Measurements from ENCODE around the gene CAMTA1. TPM values are rescaled to one million over a fixed set of nuclear protein-coding genes. Genes with fewer than 3 reads are reported as not detected.

The CAMTA1 gene
- total RNA-seq, 2 donors from 2014 or later, result 36.5 to 57.5 TPM

- H3K27ac Mint-ChIP-seq, result no peak overlapping the region
- no peaks in the 10 kb centered on the region for H3K36me3 Mint-ChIP-seq
- H3K4me1 Mint-ChIP-seq (ENCODE audit: low read depth in 2 of 2), result no peaks in the 10 kb centered on the region
- H3K27me3 Mint-ChIP-seq, result peaks cover 0 to 7% of the 10 kb centered on the region in 2 donors
- no peaks in the 10 kb centered on the region for H3K9me3 Mint-ChIP-seq
- DNase-seq (ENCODE audit: low spot score) (no peak), ATAC-seq (no peak)
- no peak overlapping the region for H3K4me3 Mint-ChIP-seq
Observed at GRCh38 chr1:7460807-7461206, 675.6 kb downstream of the CAMTA1 start.

- Mint-ChIP-seq H3K27me3 (peaks cover 0 to 7% of the 10 kb centered on the region in 2 donors), H3K36me3 (no peaks in the 10 kb centered on the region), H3K27ac (no peak overlapping the region), H3K4me3 (no peak overlapping the region), H3K9me3 (no peaks in the 10 kb centered on the region), H3K4me1 (ENCODE audit: low read depth in 2 of 2) (no peaks in the 10 kb centered on the region)
- DNase-seq (ENCODE audit: low spot score) (no peak), ATAC-seq (no peak)
Observed at GRCh38 chr1:7462617-7463016, 677.4 kb downstream of the CAMTA1 start.

- Mint-ChIP-seq H3K36me3 (no peaks in the 10 kb centered on the region), H3K4me1 (ENCODE audit: low read depth in 2 of 2) (no peaks in the 10 kb centered on the region), H3K27me3 (peaks cover 0 to 7% of the 10 kb centered on the region in 2 donors), H3K27ac (no peak overlapping the region), H3K4me3 (no peak overlapping the region), H3K9me3 (no peaks in the 10 kb centered on the region)
- ATAC-seq (no peak), DNase-seq (ENCODE audit: low spot score) (no peak)
Observed at GRCh38 chr1:7463526-7463925, 678.3 kb downstream of the CAMTA1 start.

- ATAC-seq (no peak), DNase-seq (ENCODE audit: low spot score) (no peak)
- no peaks in the 10 kb centered on the region for H3K36me3 Mint-ChIP-seq
- no peak overlapping the region for H3K4me3 Mint-ChIP-seq
- H3K27ac Mint-ChIP-seq, result no peak overlapping the region
- peaks cover 0 to 7% of the 10 kb centered on the region in 2 donors for H3K27me3 Mint-ChIP-seq
- no peaks in the 10 kb centered on the region for H3K4me1 Mint-ChIP-seq (ENCODE audit: low read depth in 2 of 2)
- no peaks in the 10 kb centered on the region for H3K9me3 Mint-ChIP-seq
Observed at GRCh38 chr1:7464736-7465135, 679.5 kb downstream of the CAMTA1 start.

GRCh38 chr1:7467476-7468175 is 682.4 kb downstream of the CAMTA1 start:
- no peak for ATAC-seq
- no peak overlapping the region for H3K4me3 Mint-ChIP-seq
- no peaks in the 10 kb centered on the region for H3K4me1 Mint-ChIP-seq (ENCODE audit: low read depth in 2 of 2)
- H3K27me3 Mint-ChIP-seq, result peaks cover 0 to 7% of the 10 kb centered on the region in 2 donors
- H3K27ac Mint-ChIP-seq, result no peak overlapping the region
- no peaks in the 10 kb centered on the region for H3K9me3 Mint-ChIP-seq
- DNase-seq (ENCODE audit: low spot score), result no peak
- no peaks in the 10 kb centered on the region for H3K36me3 Mint-ChIP-seq

- ATAC-seq, result no peak
Observed at GRCh38 chr1:7468248-7468647, 683.0 kb downstream of the CAMTA1 start.

GRCh38 chr1:7469255-7469938 is 684.1 kb downstream of the CAMTA1 start:
- H3K9me3 Mint-ChIP-seq, result no peaks in the 10 kb centered on the region
- H3K36me3 Mint-ChIP-seq, result no peaks in the 10 kb centered on the region
- H3K27me3 Mint-ChIP-seq, result no peaks in the 10 kb centered on the region
- ATAC-seq (no peak), DNase-seq (ENCODE audit: low spot score) (no peak)
- H3K4me3 Mint-ChIP-seq, result no peak overlapping the region
- H3K4me1 Mint-ChIP-seq (ENCODE audit: low read depth in 2 of 2), result no peaks in the 10 kb centered on the region
- no peak overlapping the region for H3K27ac Mint-ChIP-seq

More at GRCh38 chr1:7468248-7468647, 683.0 kb downstream of the CAMTA1 start:
- DNase-seq (ENCODE audit: low spot score), result no peak
- Mint-ChIP-seq H3K27ac (no peak overlapping the region), H3K4me3 (no peak overlapping the region), H3K36me3 (no peaks in the 10 kb centered on the region), H3K27me3 (peaks cover 0 to 5% of the 10 kb centered on the region in 2 donors), H3K9me3 (no peaks in the 10 kb centered on the region), H3K4me1 (ENCODE audit: low read depth in 2 of 2) (no peaks in the 10 kb centered on the region)

- Mint-ChIP-seq H3K27me3 (no peaks in the 10 kb centered on the region), H3K27ac (no peak overlapping the region), H3K36me3 (no peaks in the 10 kb centered on the region), H3K4me3 (no peak overlapping the region), H3K9me3 (no peaks in the 10 kb centered on the region), H3K4me1 (ENCODE audit: low read depth in 2 of 2) (no peaks in the 10 kb centered on the region)
- peak in 1 of 2 donors; percentile 56 for ATAC-seq
- DNase-seq (ENCODE audit: low spot score), result no peak
Observed at GRCh38 chr1:7470904-7471638, 685.8 kb downstream of the CAMTA1 start.

GRCh38 chr1:7471836-7472235 is 686.6 kb downstream of the CAMTA1 start:
- no peaks in the 10 kb centered on the region for H3K9me3 Mint-ChIP-seq
- ATAC-seq (no peak), DNase-seq (ENCODE audit: low spot score) (no peak)
- no peaks in the 10 kb centered on the region for H3K27me3 Mint-ChIP-seq
- no peaks in the 10 kb centered on the region for H3K36me3 Mint-ChIP-seq
- no peak overlapping the region for H3K27ac Mint-ChIP-seq
- no peaks in the 10 kb centered on the region for H3K4me1 Mint-ChIP-seq (ENCODE audit: low read depth in 2 of 2)
- H3K4me3 Mint-ChIP-seq, result no peak overlapping the region

- ATAC-seq, result no peak
- Mint-ChIP-seq H3K27me3 (no peaks in the 10 kb centered on the region), H3K27ac (no peak overlapping the region), H3K9me3 (no peaks in the 10 kb centered on the region), H3K36me3 (no peaks in the 10 kb centered on the region), H3K4me1 (ENCODE audit: low read depth in 2 of 2) (no peaks in the 10 kb centered on the region), H3K4me3 (no peak overlapping the region)
- no peak for DNase-seq (ENCODE audit: low spot score)
Observed at GRCh38 chr1:7473223-7474142, 688.2 kb downstream of the CAMTA1 start.

GRCh38 chr1:7474143-7474490 is 688.9 kb downstream of the CAMTA1 start:
- Mint-ChIP-seq H3K4me3 (no peak overlapping the region), H3K27ac (no peak overlapping the region), H3K9me3 (no peaks in the 10 kb centered on the region), H3K4me1 (ENCODE audit: low read depth in 2 of 2) (no peaks in the 10 kb centered on the region), H3K36me3 (no peaks in the 10 kb centered on the region), H3K27me3 (no peaks in the 10 kb centered on the region)
- no peak for DNase-seq (ENCODE audit: low spot score)
- no peak for ATAC-seq

GRCh38 chr1:7474786-7475502 is 689.7 kb downstream of the CAMTA1 start:
- ATAC-seq (no peak), DNase-seq (ENCODE audit: low spot score) (no peak)
- no peaks in the 10 kb centered on the region for H3K36me3 Mint-ChIP-seq
- no peaks in the 10 kb centered on the region for H3K27me3 Mint-ChIP-seq
- no peak overlapping the region for H3K4me3 Mint-ChIP-seq
- no peaks in the 10 kb centered on the region for H3K9me3 Mint-ChIP-seq
- no peaks in the 10 kb centered on the region for H3K4me1 Mint-ChIP-seq (ENCODE audit: low read depth in 2 of 2)
- no peak overlapping the region for H3K27ac Mint-ChIP-seq

- no peak for ATAC-seq
- Mint-ChIP-seq H3K36me3 (no peaks in the 10 kb centered on the region), H3K4me1 (ENCODE audit: low read depth in 2 of 2) (no peaks in the 10 kb centered on the region), H3K4me3 (no peak overlapping the region), H3K9me3 (no peaks in the 10 kb centered on the region), H3K27ac (no peak overlapping the region), H3K27me3 (no peaks in the 10 kb centered on the region)
- DNase-seq (ENCODE audit: low spot score), result no peak
Observed at GRCh38 chr1:7475691-7476090, 690.4 kb downstream of the CAMTA1 start.

All from natural killer cell treated with Interleukin-12 subunit alpha and Interleukin-12 subunit beta and Interleukin-15 and Interleukin-18, amount 100 ng/mL, for 72 hours (primary cell).